IMR-90 (cell line): ENCODE measurements around the gene RALGPS2. TPM values are rescaled to one million over a fixed set of nuclear protein-coding genes. Genes with fewer than 3 reads are reported as not detected.

Source experiments
- ATAC-seq: fragments of 200-7000 bp; cut with Tn5 transposase; 2 replicates; pipeline ENCODE4 v1.9.1; 2020; ENCODE audit warnings: low read depth, mild to moderate bottlenecking, moderate library complexity
- BruUV-seq: library from RNA; stranded (reverse); fragments of 400-500 nt; replicated peaks from 2 replicates; lab custom pipeline; 2021; lab: Mats Ljungman, UMichigan
- CTCF ChIA-PET: fragments of 300-600 bp; formaldehyde crosslinking; extraction: SDS; loops from one replicate; lab custom pipeline; 2021; ENCODE audit warnings: antibody characterized with exemption; lab: Yijun Ruan, JAX
- POLR2A ChIA-PET: fragments of 300-600 bp; sonication (Branson Sonifier 250); formaldehyde crosslinking; loops from one replicate; lab custom pipeline; 2022; ENCODE audit warnings: antibody characterized with exemption; ENCODE audit not compliant: unreplicated experiment; lab: Charles Lee
- DNase-seq: peaks from one replicate; pipeline ENCODE4 v3.0.0; 2013
- H2AFZ ChIP-seq: replicated peaks from 2 replicates; pipeline ENCODE3; 2013; ENCODE audit warnings: low read length, mild to moderate bottlenecking; ENCODE audit not compliant: poor library complexity
- H2AK5ac ChIP-seq: 2 replicates; pipeline ENCODE4 v1.6.1; 2013; ENCODE audit warnings: low read depth, low read length, inconsistent platforms
- H2AK9ac ChIP-seq: replicated peaks from 2 replicates; pipeline ENCODE3; 2013; ENCODE audit warnings: mild to moderate bottlenecking, low read depth, low read length, moderate library complexity; ENCODE audit not compliant: poor library complexity
- H2BK120ac ChIP-seq: 2 replicates; pipeline ENCODE4 v1.6.1; 2013; ENCODE audit warnings: low read depth, low read length, inconsistent platforms
- H2BK15ac ChIP-seq: 3 replicates; pipeline ENCODE4 v1.6.1; 2013; ENCODE audit warnings: low read depth, low read length, inconsistent platforms
- H2BK20ac ChIP-seq: 2 replicates; pipeline ENCODE4 v1.6.1; 2013; ENCODE audit warnings: low read depth, mild to moderate bottlenecking, inconsistent platforms, low read length, moderate library complexity
- H2BK5ac ChIP-seq: 2 replicates; pipeline ENCODE4 v1.6.1; 2013; ENCODE audit warnings: mild to moderate bottlenecking, low read depth, low read length, inconsistent platforms; ENCODE audit not compliant: poor library complexity, severe bottlenecking
- H3K14ac ChIP-seq: replicated peaks from 2 replicates; pipeline ENCODE4 v1.6.1; 2013; ENCODE audit warnings: low read depth, low read length, inconsistent platforms
- H3K18ac ChIP-seq: 2 replicates; pipeline ENCODE4 v1.6.1; 2013; ENCODE audit warnings: low read depth, low read length, control low read depth
- H3K23ac ChIP-seq: 2 replicates; pipeline ENCODE4 v1.6.1; 2013; ENCODE audit warnings: low read depth, low read length, inconsistent platforms
- H3K27ac ChIP-seq: 2 replicates; pipeline ENCODE4 v1.5.1; 2013; ENCODE audit warnings: mild to moderate bottlenecking, control low read depth, low read length; ENCODE audit not compliant: insufficient read depth
- H3K27me3 ChIP-seq: 2 replicates; pipeline ENCODE4 v1.6.1; 2013; ENCODE audit warnings: low read length; ENCODE audit not compliant: control insufficient read depth, insufficient read depth
- H3K36me3 ChIP-seq: 2 replicates; pipeline ENCODE4 v1.6.1; 2013; ENCODE audit warnings: low read length, mixed read lengths; ENCODE audit not compliant: control insufficient read depth, insufficient read depth
- H3K4ac ChIP-seq: 2 replicates; pipeline ENCODE4 v1.6.1; 2013; ENCODE audit warnings: low read depth, low read length, inconsistent platforms
- H3K4me1 ChIP-seq: 2 replicates; pipeline ENCODE4 v1.6.1; 2013; ENCODE audit warnings: low read length, mixed read lengths; ENCODE audit not compliant: control insufficient read depth, insufficient read depth
- H3K4me2 ChIP-seq: 2 replicates; pipeline ENCODE4 v1.6.1; 2013; ENCODE audit warnings: low read depth, mild to moderate bottlenecking, control low read depth, low read length, moderate library complexity
- H3K4me3 ChIP-seq: 2 replicates; pipeline ENCODE4 v1.5.1; 2013; ENCODE audit warnings: low read depth, mild to moderate bottlenecking, control low read depth, low read length, moderate library complexity; ENCODE audit not compliant: insufficient read depth
- H3K56ac ChIP-seq: 2 replicates; pipeline ENCODE4 v1.6.1; 2013; ENCODE audit warnings: low read length, inconsistent platforms; ENCODE audit not compliant: insufficient read depth; ENCODE audit errors: extremely low read depth
- H3K79me1 ChIP-seq, 2 experiments: 2 replicates each; pipeline ENCODE4 v1.6.1; 2013; ENCODE audit warnings: low read length in 2 of 2, inconsistent platforms in 1 of 2, low read depth in 1 of 2
- H3K9ac ChIP-seq: 2 replicates; pipeline ENCODE4 v1.6.1; 2013; ENCODE audit warnings: low read depth, low read length, control low read depth
- H3K9me1 ChIP-seq: 2 replicates; pipeline ENCODE4 v1.6.1; 2013; ENCODE audit warnings: low read length, inconsistent platforms; ENCODE audit not compliant: insufficient read depth
- H3K9me3 ChIP-seq: 2 replicates; pipeline ENCODE4 v1.6.1; 2013; ENCODE audit warnings: low read length; ENCODE audit not compliant: control insufficient read depth, insufficient read depth
- H4K20me1 ChIP-seq: 2 replicates; pipeline ENCODE4 v1.6.1; 2013; ENCODE audit warnings: low read length, inconsistent platforms; ENCODE audit not compliant: insufficient read depth
- H4K5ac ChIP-seq: 2 replicates; pipeline ENCODE4 v1.6.1; 2013; ENCODE audit warnings: mild to moderate bottlenecking, low read depth, low read length, control low read depth
- H4K8ac ChIP-seq, 2 experiments: 2 replicates each; pipeline ENCODE4 v1.6.1; 2013; ENCODE audit warnings: low read depth in 2 of 2, low read length in 2 of 2, control low read depth in 1 of 2, inconsistent platforms in 1 of 2
- H4K91ac ChIP-seq: 2 replicates; pipeline ENCODE4 v1.6.1; 2013; ENCODE audit warnings: low read depth, low read length, inconsistent platforms; ENCODE audit not compliant: insufficient read depth
- MAZ ChIP-seq: IDR thresholded peaks from 2 replicates; pipeline ENCODE4 v1.6.1; 2012; ENCODE audit warnings: low read depth, mild to moderate bottlenecking, low read length, improper control_type of control experiment, moderate library complexity, borderline replicate concordance
- NFE2L2 ChIP-seq: fragments of 150-350 bp; IDR thresholded peaks from 2 replicates; pipeline ENCODE4 v1.6.1; 2016; ENCODE audit warnings: low read depth, mild to moderate bottlenecking, low read length
- RFX5 ChIP-seq: IDR thresholded peaks from 2 replicates; pipeline ENCODE4 v1.8.0; 2012; ENCODE audit warnings: low read depth, mild to moderate bottlenecking, low read length, moderate library complexity
- SMC3 ChIP-seq: fragments of 150-350 bp; IDR thresholded peaks from 2 replicates; pipeline ENCODE4 v1.6.1; 2016; ENCODE audit warnings: low read depth, mild to moderate bottlenecking, antibody characterized with exemption, low read length, moderate library complexity
- dilution Hi-C: fragments of 300-500 bp; cut with HindIII; formaldehyde crosslinking; loops from one replicate; pipeline ENCODE4 v1.14.3; 2018; ENCODE audit warnings: low sequenced_read_pairs; ENCODE audit not compliant: unreplicated experiment
- in situ Hi-C: fragments of 300-500 bp; cut with MboI; formaldehyde crosslinking; loops from 3 replicates; pipeline ENCODE4 v1.14.3; 2019; ENCODE audit warnings: low sequenced_read_pairs, inconsistent platforms, mixed read lengths
- intact Hi-C: fragments of 100-400 bp; cut with micrococcal nuclease; formaldehyde crosslinking; loops from 2 replicates; pipeline ENCODE4 v1.10.0; 2022
- polyA plus RNA-seq, 3 experiments: library from polyadenylated mRNA; depleted of rRNA; stranded (reverse); fragments of >200 nt; gene quantifications; 2 replicates each; pipeline ENCODE4 v1.2.3, GENCODE V29; 2012; ENCODE audit warnings: low replicate concordance in 1 of 3
- total RNA-seq: library from RNA; depleted of rRNA; stranded (reverse); fragments of >200 nt; gene quantifications from 2 replicates; pipeline ENCODE4 v1.2.3, GENCODE V29; 2012

RALGPS2 gene
- total and polyA plus RNA-seq, 2 of the 4 experiments (the other 2 are of a cell fraction): 13.8 to 148 TPM

- Histone ChIP-seq H3K23ac (no peak overlapping the region), H3K9ac (no peak overlapping the region), H3K36me3 (peaks cover 12% of the 10 kb centered on the region), H2BK20ac (no peak overlapping the region), H3K4ac (no peak overlapping the region), H3K9me1 (no peaks in the 10 kb centered on the region), H2BK15ac (no peak overlapping the region), H3K4me3 (no peak overlapping the region), H3K27me3 (no peaks in the 10 kb centered on the region), H3K14ac (no peak overlapping the region), H3K56ac (no peak overlapping the region), H3K27ac (no peak overlapping the region), H2BK5ac (no peak overlapping the region), H2AK9ac (no peak overlapping the region), H2AK5ac (no peak overlapping the region), H3K18ac (no peak overlapping the region), H3K4me1 (no peaks in the 10 kb centered on the region), H3K9me3 (no peaks in the 10 kb centered on the region), H3K4me2 (no peak overlapping the region), H3K79me1 (no peaks in the 10 kb centered on the region), H2BK120ac (no peak overlapping the region), H4K20me1 (no peaks in the 10 kb centered on the region), H4K8ac (no peak overlapping the region), H4K5ac (no peak overlapping the region), H4K91ac (no peak overlapping the region), H2AFZ (no peak overlapping the region)
- no peak for TF ChIP-seq MAZ
- no peak for TF ChIP-seq SMC3
- TF ChIP-seq RFX5: no peak
- TF ChIP-seq NFE2L2: no peak
- no peak for DNase-seq
- dilution Hi-C loops (no loop called here), intact Hi-C loops (no loop called here), in situ Hi-C loops (no loop called here)
- POLR2A ChIA-PET: no interaction called here
- CTCF ChIA-PET: no interaction called here
- no peak for ATAC-seq
- no TSS peak for BruUV-seq
Measured at GRCh38 chr1:178895928-178896327, 170.9 kb downstream of the RALGPS2 start.
